HUES48 (cell line): ENCODE measurements around the gene MAPKAP1.
"Not testable (repeated sequence)": the region's sequence is repeated elsewhere in the genome, so short reads cannot be mapped to it uniquely, and the experiment has no call there.

Experiments
- H3K27ac ChIP-seq: one replicate; pipeline ENCODE4 v1.7.0; 2013; ENCODE audit warnings: low read depth, low read length, inconsistent platforms
- H3K27me3 ChIP-seq: 2 replicates; pipeline ENCODE4 v1.6.1; 2013; ENCODE audit warnings: mild to moderate bottlenecking, low read length; ENCODE audit not compliant: control insufficient read depth, insufficient read depth
- H3K36me3 ChIP-seq: 2 replicates; pipeline ENCODE4 v1.6.1; 2013; ENCODE audit warnings: low read length; ENCODE audit not compliant: control insufficient read depth, insufficient read depth
- H3K4me1 ChIP-seq: 2 replicates; pipeline ENCODE4 v1.6.1; 2013; ENCODE audit warnings: mild to moderate bottlenecking, low read length; ENCODE audit not compliant: control insufficient read depth, insufficient read depth
- H3K4me3 ChIP-seq: 2 replicates; pipeline ENCODE4 v1.5.1; 2013; ENCODE audit warnings: mild to moderate bottlenecking, low read depth, low read length
- H3K9ac ChIP-seq: 2 replicates; pipeline ENCODE4 v1.6.1; 2013; ENCODE audit warnings: mild to moderate bottlenecking, low read depth, low read length, moderate library complexity
- H3K9me3 ChIP-seq: 2 replicates; pipeline ENCODE4 v1.6.1; 2013; ENCODE audit warnings: low read length; ENCODE audit not compliant: control insufficient read depth, insufficient read depth

Gene MAPKAP1

GRCh38 chr9:125406810-125407087 lies 300.3 kb downstream of the MAPKAP1 start:
- Histone ChIP-seq H3K36me3 (no peaks in the 10 kb centered on the region), H3K27me3 (peaks cover 17% of the 10 kb centered on the region), H3K4me1 (no peaks in the 10 kb centered on the region), H3K27ac (no peak overlapping the region), H3K9me3 (no peaks in the 10 kb centered on the region), H3K9ac (no peak overlapping the region), H3K4me3 (no peak overlapping the region)

GRCh38 chr9:125405938-125406809 lies 300.8 kb downstream of the MAPKAP1 start:
- H3K36me3 ChIP-seq, result no peaks in the 10 kb centered on the region
- H3K27me3 ChIP-seq, result peaks cover 17% of the 10 kb centered on the region
- no peaks in the 10 kb centered on the region for H3K4me1 ChIP-seq
- H3K27ac ChIP-seq, result no peak overlapping the region
- H3K9me3 ChIP-seq, result no peaks in the 10 kb centered on the region
- H3K9ac ChIP-seq, result no peak overlapping the region
- H3K4me3 ChIP-seq, result no peak overlapping the region

DNA sequence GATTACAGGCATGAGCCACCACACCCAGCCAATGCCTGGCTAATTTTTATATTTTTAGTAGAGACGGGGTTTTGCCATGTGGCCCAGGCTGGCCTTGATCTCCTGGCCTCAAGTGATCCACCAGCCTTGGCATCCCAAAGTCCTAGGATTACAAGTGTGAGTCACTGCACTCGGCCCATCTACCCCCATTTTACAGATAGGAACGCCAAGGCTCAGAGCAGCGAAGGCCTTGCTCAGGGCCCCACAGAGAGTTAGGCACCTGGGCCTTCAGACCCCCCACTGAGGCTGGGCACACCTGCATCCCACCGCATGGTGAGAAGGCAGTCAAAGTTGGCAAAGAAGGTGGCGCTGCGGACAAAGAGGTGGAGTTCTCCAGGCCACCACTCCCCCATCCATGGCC lies 302.3 kb downstream of the MAPKAP1 start:
- no peak overlapping the region for H3K4me3 ChIP-seq
- H3K27me3 ChIP-seq, result peaks cover 17% of the 10 kb centered on the region
- no peaks in the 10 kb centered on the region for H3K9me3 ChIP-seq
- no peak overlapping the region for H3K9ac ChIP-seq
- no peak overlapping the region for H3K27ac ChIP-seq
- no peaks in the 10 kb centered on the region for H3K4me1 ChIP-seq
- no peaks in the 10 kb centered on the region for H3K36me3 ChIP-seq

GRCh38 chr9:125400725-125401716 lies 306.0 kb downstream of the MAPKAP1 start:
- no peak overlapping the region for H3K4me3 ChIP-seq
- no peaks in the 10 kb centered on the region for H3K27me3 ChIP-seq
- H3K9me3 ChIP-seq, result peaks cover 3% of the 10 kb centered on the region; the same call in 1 of the 2 replicates
- no peak overlapping the region for H3K9ac ChIP-seq
- no peaks in the 10 kb centered on the region for H3K36me3 ChIP-seq
- no peaks in the 10 kb centered on the region for H3K4me1 ChIP-seq
- no peak overlapping the region for H3K27ac ChIP-seq

- not testable (repeated sequence) for H3K9ac ChIP-seq, H3K27me3 ChIP-seq, H3K4me3 ChIP-seq, H3K4me1 ChIP-seq, H3K36me3 ChIP-seq, H3K9me3 ChIP-seq, H3K27ac ChIP-seq
Measured at GRCh38 chr9:125400232-125400631, 306.8 kb downstream of the MAPKAP1 start.

GRCh38 chr9:125399666-125400065 lies 307.3 kb downstream of the MAPKAP1 start:
- no peaks in the 10 kb centered on the region for H3K27me3 ChIP-seq
- no peak overlapping the region for H3K27ac ChIP-seq
- no peaks in the 10 kb centered on the region for H3K4me1 ChIP-seq
- no peak overlapping the region for H3K4me3 ChIP-seq
- peaks cover 6% of the 10 kb centered on the region; the same call in 1 of the 2 replicates for H3K9me3 ChIP-seq
- no peak overlapping the region for H3K9ac ChIP-seq
- H3K36me3 ChIP-seq, result no peaks in the 10 kb centered on the region

GRCh38 chr9:125399165-125399564 lies 307.8 kb downstream of the MAPKAP1 start:
- Histone ChIP-seq H3K9me3 (peaks cover 6% of the 10 kb centered on the region; the same call in 1 of the 2 replicates), H3K9ac (no peak overlapping the region)

DNA sequence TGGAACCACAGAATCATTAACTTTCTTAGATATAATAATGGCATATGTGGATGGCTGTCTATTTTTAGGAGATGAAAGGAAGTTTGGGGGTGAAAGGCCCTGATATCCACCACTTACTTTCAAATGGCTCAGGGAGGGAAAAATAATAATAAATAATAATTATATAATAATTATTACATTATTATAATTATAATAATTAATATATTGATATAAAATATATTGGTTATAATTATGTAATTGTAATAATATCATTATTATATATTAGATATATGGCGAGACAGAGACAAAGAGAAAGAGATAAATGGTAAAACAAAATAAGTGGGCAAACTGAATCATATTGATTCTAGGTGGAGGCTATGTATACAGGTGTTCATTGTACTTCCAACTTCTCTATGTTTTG lies 308.8 kb downstream of the MAPKAP1 start:
- Histone ChIP-seq H3K9me3 (peaks cover 6% of the 10 kb centered on the region; the same call in 1 of the 2 replicates), H3K4me3 (no peak overlapping the region), H3K27me3 (no peaks in the 10 kb centered on the region), H3K9ac (no peak overlapping the region), H3K36me3 (no peaks in the 10 kb centered on the region), H3K4me1 (no peaks in the 10 kb centered on the region), H3K27ac (no peak overlapping the region)

More at GRCh38 chr9:125399165-125399564, 307.8 kb downstream of the MAPKAP1 start:
- Histone ChIP-seq H3K27ac (no peak overlapping the region), H3K4me1 (no peaks in the 10 kb centered on the region), H3K4me3 (no peak overlapping the region), H3K27me3 (no peaks in the 10 kb centered on the region), H3K36me3 (no peaks in the 10 kb centered on the region)

DNA sequence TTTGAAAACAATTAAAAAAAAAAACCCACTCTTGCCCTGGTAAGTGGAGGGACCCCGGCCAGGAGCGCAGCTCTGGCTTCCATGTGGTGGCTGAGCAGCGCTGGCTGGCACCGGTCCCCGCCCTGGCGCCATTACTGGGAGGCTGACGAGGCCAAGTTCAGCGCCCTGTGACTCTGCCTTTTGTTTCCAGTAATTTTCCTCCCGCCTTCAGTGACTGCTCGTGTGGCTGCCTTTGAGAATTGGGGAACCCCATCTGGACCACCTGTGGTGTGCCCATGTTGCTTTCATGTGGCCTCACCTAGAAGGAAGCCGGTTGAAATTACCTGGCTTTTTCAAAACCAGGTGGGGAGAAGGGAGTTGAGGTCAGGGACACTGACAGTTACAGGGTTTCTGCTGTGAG lies 309.3 kb downstream of the MAPKAP1 start:
- no peak overlapping the region for H3K27ac ChIP-seq
- peaks cover 6% of the 10 kb centered on the region; the same call in 1 of the 2 replicates for H3K9me3 ChIP-seq
- H3K9ac ChIP-seq, result no peak overlapping the region
- H3K4me1 ChIP-seq, result no peaks in the 10 kb centered on the region
- no peak overlapping the region for H3K4me3 ChIP-seq
- no peaks in the 10 kb centered on the region for H3K36me3 ChIP-seq
- H3K27me3 ChIP-seq, result no peaks in the 10 kb centered on the region

DNA sequence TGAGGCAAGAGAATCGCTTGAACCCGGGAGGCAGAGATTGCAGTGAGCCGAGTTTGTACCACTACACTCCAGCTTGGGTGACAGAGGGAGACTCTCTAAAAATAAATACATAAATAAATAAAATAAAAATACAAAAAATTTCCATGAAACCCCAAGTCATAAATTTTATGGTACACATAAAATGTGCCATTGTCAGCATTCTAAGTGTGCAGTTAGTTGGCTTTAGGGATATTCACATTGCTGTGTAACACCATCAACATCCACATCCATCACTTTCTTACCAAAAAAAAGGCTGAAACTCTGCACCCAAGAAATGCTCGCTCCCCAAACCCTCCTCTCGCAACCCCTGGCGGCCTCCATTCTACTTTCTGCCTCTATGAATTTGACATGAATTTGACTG lies 310.2 kb downstream of the MAPKAP1 start:
- peaks cover 6% of the 10 kb centered on the region; the same call in 1 of the 2 replicates for H3K9me3 ChIP-seq

DNA sequence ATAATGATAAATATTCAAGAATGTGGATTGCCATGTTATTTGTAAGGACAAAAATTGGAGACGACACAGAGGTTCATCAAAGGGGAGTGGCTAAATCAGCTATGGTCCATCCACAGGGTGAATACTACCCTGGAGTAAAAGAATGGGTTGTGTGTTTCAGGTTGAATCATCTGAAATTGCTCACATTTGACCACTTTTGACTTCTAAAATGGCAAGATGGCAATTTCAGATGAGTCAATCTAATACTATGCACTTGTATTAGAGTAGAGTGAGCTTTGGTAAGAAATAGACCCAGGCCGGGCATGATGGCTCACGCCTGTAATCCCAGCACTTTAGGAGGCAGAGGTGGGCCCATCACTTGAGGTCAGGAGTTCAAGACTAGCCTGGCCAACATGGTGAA lies 313.6 kb downstream of the MAPKAP1 start:
- H3K4me3 ChIP-seq, result no peak overlapping the region
- H3K9me3 ChIP-seq, result peaks cover 6% of the 10 kb centered on the region; the same call in 1 of the 2 replicates
- H3K36me3 ChIP-seq, result no peaks in the 10 kb centered on the region
- peaks cover 17% of the 10 kb centered on the region; the same call in 1 of the 2 replicates for H3K27me3 ChIP-seq
- no peak overlapping the region for H3K9ac ChIP-seq
- H3K4me1 ChIP-seq, result peaks cover 5% of the 10 kb centered on the region; the same call in 1 of the 2 replicates
- no peak overlapping the region for H3K27ac ChIP-seq

More for the DNA sequence above, 310.2 kb downstream of the MAPKAP1 start:
- Histone ChIP-seq H3K4me1 (no peaks in the 10 kb centered on the region), H3K9ac (no peak overlapping the region), H3K27ac (no peak overlapping the region), H3K4me3 (no peak overlapping the region), H3K27me3 (no peaks in the 10 kb centered on the region), H3K36me3 (no peaks in the 10 kb centered on the region)
